ENCODE data around the gene IL1R2.

IL1R2 gene

DNA sequence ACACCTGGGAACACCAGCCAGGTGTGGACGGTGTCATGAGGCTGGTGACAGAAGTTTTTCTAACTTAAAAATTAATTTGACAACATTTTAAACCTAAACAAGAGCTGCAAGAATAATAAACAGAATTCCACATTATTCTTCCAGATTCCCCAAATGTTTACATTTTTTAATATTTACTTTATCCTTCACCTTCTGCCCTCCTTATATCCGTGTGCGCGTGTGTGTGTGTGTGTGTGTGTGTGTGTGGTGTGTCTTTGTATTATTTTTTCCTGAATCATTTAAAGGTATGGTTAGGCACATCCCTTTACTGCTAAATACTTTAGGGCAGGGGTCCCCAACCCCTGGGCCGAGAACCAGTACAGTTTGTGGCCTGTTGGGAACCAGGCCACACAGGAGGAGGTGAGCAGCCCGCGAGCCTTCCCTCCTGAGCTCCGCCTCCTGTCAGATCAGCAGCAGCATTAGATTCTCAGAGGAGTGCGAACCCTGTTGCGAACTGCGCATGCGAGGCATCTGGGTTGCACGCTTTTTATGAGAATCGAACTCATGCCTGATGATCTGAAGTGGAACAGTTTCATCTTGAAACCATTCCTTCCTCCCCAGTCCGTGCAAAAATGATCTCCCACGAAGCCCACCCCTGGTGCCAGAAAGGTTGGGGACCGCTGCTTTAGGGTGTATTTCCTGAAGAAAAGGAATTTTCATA lies 16.4 kb upstream of the IL1R2 start:
- no peak for DNase-seq

DNA sequence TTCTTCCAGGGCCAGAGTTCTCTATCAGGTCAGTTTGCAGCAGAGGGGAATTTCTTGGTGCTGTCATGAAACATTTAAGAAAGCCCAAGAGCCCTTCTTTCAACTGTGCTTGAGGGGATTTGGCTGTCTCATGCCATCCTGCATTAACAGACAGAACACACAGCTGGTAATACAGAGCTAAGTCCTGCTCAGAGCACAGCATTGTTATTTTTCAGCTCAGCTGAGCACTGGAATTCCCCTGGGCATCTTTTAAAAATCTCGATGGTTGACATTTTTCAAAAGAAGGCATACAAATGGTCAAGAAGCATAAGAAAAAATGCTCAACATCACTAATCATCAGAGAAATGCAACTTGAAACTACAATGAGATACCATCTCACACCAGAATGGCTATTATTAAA lies 14.9 kb upstream of the IL1R2 start:
- DNase-seq: no peak

DNA sequence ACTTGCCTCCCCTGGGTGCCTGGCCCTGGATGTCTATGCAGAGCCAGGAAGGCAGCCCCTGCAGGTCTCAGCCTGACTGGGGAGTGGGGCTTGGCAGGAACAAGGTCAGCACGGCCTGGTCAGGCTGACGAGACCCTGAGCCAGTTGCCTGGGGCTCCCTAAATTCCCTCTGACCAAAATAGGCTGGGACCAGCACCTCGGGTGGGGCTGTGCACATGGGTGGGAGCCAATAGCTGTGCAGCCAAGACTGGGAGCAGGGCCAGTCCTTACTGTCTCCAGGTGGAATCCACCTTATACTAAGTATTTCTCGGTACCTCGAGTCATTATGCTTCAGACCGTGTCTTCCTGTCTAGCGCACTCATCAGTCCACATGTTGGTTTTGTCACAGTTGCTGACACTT lies 11.4 kb upstream of the IL1R2 start:
- DNase-seq: no peak

DNA sequence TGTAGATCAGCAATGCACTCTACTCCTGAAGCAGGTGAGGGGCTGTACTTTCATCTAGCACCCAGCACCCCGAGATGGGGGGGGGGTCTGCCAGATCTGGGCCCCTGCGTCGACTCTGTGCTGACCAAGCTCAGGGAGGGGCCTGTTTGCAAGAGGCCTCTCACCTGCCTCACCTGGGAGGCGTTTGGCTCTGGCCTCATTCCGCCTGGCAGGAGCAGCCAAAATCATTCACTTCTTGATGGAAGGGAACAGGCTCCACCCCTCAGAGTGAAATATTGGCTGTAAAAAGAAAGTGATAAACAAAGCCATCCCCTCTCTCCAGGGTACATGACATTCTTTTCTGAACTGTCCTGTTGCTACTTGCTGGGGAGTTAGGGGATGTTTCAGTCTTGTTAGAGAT lies 10.7 kb upstream of the IL1R2 start:
- no peak for DNase-seq

DNA sequence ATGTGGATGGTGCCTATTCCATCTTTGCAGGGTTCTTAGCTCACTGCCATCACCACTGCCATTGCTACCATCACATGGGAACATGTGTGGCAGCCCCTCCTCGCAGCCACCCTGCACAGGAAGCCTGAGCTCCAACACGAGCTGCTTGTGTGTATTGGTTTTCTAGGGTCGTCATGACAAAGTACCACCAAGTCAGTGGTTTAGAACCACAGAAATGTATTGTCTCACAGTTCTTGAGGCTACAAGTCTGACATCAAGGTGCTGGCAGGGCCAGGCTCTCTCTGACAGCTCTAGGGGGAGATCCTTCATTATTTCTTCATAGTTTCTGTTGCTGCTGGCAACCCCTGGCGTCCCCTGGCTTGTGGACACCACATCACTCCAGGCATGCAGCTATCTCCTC lies 10.3 kb upstream of the IL1R2 start:
- DNase-seq: no peak

DNA sequence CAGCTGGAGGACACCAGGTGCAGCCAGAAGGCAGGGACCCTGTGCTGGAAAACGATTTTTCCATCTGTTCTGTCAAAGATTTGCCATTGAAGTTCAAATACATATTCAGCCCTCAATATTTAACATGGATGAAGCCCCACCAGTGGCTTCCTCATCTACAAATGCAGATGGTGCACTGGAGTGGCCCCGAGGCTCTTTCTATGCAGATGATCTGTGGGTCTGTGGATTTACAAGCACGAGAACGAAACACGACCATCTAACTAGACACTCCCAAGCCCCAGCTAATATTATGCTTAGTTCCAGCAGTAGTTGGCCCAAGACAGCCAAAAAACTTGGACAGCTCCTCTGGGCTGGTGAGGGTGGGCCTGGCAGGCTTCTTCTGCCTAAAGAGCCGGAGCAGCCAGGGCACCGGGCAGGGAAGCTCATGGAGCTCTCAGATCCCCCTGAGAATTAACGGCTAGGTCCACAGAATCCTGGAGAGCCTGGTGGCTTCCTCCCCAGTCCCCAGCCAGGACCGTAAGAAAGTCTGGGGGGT lies 9.2 kb upstream of the IL1R2 start:
- DNase-seq: no peak

DNA sequence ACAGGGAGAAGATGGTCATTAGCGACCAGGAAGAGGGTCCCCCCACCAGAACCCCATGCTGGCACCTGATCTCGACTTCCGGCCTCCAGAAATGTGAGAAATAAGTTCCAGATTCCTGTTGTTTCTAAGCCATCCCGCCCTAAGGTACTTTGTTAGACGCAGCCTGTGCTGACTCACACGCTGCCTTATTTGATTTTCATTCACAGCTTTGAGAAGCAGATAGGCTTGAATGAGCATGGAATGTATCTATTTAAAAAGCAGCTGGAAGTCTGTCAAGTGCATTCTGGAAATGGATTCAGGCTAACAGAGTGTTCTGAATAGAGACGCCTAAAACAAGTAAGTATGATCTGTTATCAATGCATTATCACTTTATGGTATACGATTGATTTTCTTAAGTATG lies 8.3 kb upstream of the IL1R2 start:
- no peak for DNase-seq

DNA sequence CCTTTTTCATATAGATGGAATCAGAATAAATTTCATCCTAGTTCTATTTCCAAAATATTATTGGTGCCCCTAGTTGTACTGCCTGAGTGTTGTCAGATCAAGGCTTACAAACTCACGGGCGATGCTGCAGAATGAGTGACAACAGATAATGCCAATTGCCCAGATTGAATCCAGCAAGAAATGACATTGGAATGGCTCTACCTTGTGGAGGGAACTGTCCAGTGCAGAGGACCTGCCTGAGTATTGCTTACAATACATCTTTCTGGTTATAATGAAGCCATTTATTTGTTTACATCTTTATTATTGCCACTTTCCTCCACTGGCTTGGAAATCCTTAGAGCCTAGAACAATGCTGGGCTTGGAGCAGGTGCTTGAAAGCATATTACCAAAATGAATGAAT lies 7.8 kb upstream of the IL1R2 start:
- DNase-seq: no peak

DNA sequence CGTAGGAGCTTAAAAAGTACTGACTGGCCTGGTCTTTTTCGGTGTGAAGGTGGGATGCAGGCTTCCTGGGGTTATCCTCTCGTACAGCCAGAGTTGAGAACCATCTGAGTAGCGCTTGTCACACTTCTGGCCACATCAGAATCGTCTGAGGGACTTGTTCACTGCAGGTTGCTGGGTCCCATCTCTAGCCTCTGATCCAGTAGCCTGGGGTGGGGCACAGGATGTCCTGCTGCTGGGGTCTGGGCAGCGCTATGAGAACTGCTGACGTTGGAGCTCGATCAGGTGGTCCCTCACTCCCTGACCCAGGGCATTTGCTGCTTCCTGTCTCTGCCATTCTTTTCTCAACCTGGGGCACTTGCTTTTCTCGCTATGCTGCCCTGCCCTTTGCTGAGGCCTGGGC lies 7.1 kb upstream of the IL1R2 start:
- no peak for DNase-seq

DNA sequence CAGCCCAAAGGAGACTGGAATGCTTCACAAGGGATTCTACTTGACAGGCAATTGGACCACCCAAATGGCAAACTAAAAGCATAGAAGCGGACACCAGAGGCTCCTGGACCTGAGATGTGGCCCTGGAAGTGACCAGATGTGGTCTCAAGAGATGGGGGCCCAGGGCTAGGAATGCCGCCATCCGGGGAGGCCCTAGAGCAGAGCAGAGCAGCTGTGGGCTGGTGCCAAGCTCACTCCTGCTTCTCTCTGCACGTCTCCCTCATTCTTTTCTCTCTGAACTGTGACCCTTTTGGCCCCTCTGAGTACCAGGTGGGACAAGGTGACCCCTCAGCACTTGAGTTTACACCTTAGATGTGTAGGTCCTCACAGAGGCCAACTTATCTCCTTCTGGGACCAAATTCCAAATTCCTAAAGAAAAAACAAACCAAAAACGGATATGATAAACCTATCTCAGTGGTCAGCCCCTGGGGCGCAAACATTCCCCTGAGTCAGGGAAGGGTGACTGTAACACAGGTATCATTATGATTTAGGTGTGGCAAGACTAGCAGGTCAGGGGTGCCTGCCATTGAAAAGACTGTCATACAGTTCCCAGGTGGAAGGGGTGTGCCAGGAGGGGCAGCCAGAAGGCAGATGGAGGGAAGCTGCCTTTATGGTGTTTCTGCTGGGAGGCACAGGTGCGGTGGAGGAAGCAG lies 6.5 kb upstream of the IL1R2 start:
- DNase-seq: no peak

DNA sequence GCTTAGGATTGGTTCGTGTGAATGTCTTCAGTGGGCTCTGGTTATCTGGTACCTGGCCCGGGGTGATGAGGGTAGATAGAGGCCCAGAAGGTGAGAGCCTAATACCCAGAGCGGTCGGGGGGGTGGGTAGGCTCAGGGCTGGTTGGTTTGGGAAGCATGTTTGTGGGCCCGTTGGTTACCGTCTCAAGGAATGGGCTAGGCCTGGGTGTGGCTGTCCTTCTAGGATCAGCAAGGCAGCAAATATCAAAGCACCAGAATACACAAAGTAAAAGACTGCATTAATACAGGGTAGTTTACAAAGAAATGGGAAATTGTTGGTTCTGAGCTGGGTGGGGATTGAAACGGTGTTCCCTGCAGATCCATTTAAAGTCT lies 6.0 kb upstream of the IL1R2 start:
- no peak for DNase-seq

DNA sequence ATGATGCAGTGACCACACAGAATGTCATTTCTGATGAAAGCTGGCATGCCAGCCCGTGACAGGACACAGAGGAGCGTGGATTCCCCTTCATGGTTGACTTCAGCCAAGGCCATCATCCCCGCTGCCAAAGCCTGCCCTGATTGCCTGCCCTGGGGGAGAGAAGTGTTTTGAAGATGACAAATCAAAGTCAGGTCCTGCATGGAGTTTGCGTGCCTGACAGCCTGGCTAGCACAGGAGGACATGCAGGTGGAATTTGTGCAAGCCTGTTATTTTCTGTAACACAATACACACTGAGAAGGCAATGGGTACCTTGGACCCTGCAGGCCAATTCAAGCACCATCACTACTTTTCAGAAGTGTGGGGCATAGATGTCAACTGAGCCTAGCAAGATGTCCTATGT lies 5.4 kb upstream of the IL1R2 start:
- no peak for DNase-seq

DNA sequence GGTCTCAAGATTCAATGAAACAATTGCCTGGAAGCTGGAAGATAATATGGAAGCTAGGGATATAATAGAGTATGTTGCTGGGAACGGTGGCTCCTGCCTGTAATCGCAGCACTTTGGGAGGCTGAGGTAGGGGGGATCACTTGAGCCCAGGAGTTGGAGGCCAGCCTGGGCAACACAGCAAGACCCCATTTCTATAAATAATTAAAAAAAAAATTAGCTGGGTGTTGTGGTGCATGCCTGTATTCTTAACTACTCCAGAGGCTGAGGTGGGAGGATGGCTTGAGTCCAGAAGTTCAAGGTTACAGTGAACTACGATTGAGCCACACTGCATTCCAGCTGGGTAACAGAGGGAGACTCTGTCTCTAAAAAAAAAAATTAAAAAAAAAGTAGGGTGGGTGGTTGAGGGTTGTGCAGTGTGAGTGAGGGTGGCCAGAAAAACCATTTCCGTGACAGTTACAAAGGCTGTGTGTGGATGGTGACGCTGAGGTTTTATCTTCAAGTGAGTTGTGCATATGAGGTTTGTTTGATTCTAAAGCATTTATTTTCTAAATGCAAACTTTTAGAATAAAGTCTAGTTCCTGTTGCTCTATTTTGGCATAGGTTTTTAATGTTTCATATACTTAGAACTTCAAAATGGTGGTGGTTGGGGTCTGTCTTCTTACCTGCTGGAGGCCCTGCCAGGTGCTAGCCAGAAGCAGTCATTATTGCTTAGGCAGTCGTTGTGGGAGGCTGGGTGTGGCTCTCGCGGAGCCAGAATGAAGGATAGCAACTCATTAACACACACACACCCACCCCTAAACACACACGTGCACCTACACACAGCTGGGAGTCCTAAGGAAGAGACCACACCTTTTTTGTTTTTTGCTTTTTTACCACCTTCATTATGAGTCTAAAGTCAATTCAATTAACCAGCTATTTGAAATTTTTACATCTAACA lies 4.7 kb upstream of the IL1R2 start:
- no peak for DNase-seq

DNA sequence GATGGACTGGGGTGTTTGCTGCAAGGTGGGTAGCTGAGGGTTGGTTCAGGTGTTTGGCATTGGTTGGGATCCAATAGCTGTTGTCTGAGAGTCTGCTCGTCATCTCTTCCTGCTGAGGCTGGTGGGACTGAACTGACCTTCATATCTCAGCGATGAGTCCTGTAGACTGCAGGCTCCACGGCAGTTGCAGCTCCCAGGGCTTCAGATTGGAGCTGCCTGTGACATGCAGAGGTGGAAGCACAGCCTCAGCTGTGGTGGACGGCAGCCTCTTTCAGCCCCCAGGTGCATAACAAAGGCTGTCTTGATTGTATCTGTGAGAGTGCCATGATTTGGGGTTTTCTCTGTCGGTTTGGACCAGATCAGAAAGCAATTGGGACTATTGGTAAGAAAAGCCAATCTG lies 3.9 kb upstream of the IL1R2 start:
- DNase-seq: no peak

DNA sequence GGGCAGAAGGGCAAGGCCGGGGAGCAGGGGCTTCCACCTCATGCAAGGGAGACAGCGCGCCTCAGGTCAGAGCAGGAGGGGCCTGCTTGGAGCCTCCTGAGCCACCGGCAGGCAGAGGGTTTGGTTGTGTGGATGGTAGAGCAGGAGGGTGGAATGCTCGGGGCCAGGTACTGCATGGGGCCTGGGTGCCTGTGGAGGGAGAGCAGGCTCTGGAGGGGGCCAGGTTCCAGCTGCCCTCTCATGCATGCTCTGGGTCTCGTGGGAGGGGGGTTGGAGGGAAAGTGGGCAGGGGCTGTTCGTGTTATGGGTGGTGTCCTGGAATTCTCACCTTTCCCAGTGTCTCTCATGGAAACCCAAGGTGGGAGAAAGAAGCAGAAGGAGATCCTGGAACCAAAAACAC lies 3.2 kb upstream of the IL1R2 start:
- DNase-seq: no peak

DNA sequence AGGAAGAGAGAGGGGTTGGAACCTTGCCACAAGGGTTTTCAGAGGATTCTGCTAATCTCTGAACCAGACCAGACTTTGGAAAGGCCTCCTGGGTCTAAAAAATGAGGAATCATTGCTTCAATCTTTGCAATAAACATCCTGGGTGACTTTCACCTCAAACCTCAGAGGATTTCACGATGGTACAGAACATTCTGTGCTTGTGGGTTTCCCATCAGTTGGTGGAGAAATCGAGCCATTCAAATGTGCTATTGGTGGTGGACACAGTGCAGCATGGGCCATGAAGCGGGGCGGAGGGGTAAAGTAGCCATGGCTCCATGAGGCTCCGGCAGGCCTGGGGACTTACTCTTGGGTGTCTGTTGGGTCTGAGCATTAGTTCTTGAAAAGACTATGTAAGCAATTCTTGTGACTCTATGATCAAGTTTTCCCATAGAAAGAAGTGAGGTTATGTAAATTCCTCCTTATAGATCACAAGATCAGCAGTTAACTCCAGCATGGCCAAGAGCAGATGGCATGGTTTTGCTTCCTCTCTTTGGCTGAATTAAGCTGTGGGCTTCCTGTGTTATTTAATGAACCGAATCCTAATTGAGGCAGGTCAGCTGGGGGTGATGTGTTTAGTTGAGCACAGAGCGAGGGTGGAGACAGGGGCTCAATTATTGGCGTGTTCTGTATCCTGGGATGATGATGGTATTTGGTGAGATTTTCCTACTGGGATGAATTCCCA lies 1.9 kb upstream of the IL1R2 start:
- no peak for DNase-seq

DNA sequence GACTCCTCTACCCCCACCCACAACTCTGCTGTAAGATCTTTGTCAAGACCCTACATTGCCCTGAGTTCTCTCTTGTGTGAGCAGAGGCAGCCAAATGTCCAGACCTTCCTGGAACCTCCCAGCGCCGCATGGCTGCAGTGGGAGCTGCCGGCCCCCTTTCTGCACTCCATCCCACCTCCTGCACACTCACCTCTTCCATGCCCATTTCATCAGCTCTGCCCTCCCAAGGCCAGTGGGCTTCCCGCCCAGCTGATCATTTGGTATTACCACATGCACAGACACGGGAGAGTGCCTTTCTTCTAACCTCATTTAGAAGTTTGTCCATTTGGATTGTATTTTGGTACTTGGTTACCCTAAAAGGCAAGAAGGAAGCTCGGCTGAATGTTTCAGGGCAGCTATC lies 2.0 kb downstream of the IL1R2 start:
- DNase-seq: no peak

DNA sequence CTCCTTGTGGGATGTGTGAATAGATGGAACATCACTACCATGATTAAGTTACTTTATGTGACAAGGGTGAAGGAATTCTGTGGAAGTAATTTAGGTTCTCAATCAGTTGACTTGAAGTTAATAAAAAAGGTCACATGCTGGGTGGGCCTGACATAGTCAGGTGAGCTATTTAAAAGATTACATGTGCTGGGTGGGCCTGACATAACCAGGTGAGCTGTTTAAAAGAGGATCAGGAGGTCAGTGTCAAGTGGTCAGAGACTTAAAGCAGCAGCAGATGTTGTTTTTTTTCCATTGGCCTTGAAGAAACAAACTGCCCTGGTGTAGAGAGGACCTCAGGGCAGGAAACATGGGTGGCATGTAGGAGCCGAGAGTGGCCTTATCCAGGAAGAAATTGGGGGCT lies 3.3 kb downstream of the IL1R2 start:
- DNase-seq: no peak

DNA sequence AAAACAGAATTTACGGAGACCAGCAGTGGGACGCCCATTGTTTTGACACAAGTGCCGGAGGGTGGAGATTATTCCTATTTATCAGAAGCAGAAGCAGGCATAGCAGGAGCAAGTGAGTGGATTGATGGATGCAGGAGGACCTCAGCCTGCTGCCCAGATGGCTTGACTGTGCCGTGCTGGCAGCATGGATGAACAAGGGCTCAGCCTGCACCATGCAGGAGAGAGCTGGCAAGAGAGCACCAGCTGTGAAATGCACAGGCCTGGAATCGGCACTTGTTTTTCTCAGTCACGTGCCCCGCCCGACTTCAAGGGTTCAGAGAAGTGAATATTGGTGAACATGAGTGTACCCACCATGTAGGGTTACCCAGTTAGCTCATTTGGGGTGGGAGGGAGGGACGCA lies 4.0 kb downstream of the IL1R2 start:
- no peak for DNase-seq

DNA sequence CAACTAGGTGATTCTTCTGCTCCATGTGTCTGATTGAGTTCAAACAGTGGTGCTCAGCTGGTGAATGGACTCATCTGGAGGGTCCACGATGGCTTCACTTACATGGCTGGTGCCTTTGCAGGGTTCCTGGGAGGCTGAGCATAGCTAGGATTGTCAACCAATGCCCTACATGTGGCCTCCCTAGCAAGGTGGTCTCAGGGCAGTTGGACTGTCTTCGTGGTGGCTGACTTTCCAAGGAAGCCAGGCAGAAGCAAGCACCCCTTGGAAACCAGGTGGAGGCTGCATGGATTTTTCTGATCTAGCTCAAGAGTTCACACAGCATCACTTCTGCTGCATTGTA lies 6.8 kb downstream of the IL1R2 start:
- no peak for DNase-seq

DNA sequence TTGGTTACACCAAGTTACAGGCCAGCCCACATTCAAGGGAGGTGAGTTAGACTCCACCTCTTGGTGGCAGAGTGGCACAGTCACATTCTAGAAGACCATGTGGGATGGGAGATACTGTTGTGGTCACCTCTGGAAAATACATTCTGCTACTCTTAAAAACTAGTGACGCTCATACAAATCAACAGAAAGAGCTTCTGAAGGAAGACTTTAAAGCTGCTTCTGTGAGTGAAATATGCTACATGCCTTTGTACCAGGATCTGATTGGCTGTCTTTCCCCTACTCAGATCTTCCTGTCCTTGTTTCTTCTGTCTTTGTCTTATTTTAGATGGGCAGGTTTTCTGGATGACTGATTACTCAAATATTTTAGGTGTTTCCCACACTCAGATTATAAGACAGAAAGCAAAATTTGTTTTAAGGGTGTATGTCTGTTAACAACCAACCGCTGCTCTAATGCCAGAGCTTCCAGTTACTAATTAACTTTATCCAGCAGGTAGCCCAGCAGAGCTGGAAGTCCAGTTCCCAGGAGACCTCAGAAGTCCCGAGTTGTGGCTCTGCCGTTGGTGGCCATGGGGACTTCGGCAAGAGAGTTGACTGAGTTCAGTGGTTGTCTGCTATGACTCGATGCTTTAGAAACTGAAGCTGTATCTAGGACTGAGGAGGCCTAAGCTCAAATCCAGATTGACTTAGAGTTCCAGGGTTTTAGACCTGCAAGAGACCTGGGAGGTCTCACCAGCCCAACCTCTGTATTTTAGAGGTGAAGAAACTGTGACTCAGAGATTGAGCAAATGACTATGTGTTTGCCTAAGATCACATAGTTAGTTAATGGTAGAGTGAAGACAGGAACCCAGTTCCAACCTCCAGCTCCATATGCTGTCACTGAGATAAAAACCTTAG lies 7.4 kb downstream of the IL1R2 start:
- DNase-seq: no peak

DNA sequence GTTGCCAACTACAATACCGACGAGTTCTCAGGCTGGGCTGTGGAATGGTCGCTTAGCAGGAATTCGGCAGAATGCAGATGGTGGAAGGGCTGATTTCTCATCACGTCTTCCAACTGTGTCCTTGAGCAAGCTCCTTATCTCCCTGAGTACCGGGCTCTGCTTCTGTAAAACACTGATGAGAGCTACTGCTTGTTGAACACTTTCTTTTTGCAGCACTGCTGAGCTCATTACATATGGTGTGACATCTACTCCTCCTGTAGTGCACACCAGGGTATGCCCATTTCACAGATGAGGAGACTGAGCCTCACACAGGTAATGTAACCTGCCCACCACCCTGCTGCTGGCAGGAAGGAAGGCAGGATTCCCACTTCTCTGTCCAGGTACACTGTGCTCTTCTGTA lies 8.3 kb downstream of the IL1R2 start:
- DNase-seq: no peak

All from CD4-positive, alpha-beta T cell treated with Interleukin-6 for 4 hours (primary cell).